Measurements from ENCODE around the gene PJA1. TPM values are rescaled to one million over a fixed set of nuclear protein-coding genes. Genes with fewer than 3 reads are reported as not detected.

PJA1 gene
- total RNA-seq, 6 experiments from 2014 or later: 3.9 to 10.4 (median 6.7) TPM

- Histone ChIP-seq H3K4me3 (no peak overlapping the region), H3K27ac (no peak overlapping the region), H3K4me1 (no peaks in the 10 kb centered on the region), H3K9me3 (no peaks in the 10 kb centered on the region), H3K27me3 (peaks cover 0 to 5% of the 10 kb centered on the region in 2 donors), H3K36me3 (no peaks in the 10 kb centered on the region)
- intact Hi-C loops (cut with DNase I): no loop called here
- WGBS (ENCODE audit: insufficient coverage, low coverage, low lambda C conversion rate, missing lambda C conversion rate): 80% methylated on average over 7 of the region's 10 CpGs
- DNase-seq: no peak
- TF ChIP-seq POLR2A (IDR thresholded peaks at IDR 0.05): no peak
- no peak for TF ChIP-seq CTCF (IDR thresholded peaks at IDR 0.05)
- no peak for ATAC-seq
These were observed 25.7 kb downstream of the PJA1 start for GRCh38 chrX:69139516-69139915.

- peaks cover 0 to 5% of the 10 kb centered on the region in 2 donors for H3K27me3 ChIP-seq
- intact Hi-C loops (cut with DNase I): no loop called here
- no peak for ATAC-seq
- no peaks in the 10 kb centered on the region for H3K4me1 ChIP-seq
- 38% methylated on average over 3 of the region's 3 CpGs for WGBS (ENCODE audit: insufficient coverage, low coverage, low lambda C conversion rate, missing lambda C conversion rate)
- no peaks in the 10 kb centered on the region for H3K36me3 ChIP-seq
- no peaks in the 10 kb centered on the region for H3K9me3 ChIP-seq
- TF ChIP-seq CTCF (IDR thresholded peaks at IDR 0.05) (no peak), POLR2A (IDR thresholded peaks at IDR 0.05) (no peak)
- no peak for DNase-seq
- H3K27ac ChIP-seq: no peak overlapping the region
- H3K4me3 ChIP-seq: no peak overlapping the region
These were observed 26.7 kb downstream of the PJA1 start for GRCh38 chrX:69138512-69138911.

GRCh38 chrX:69138118-69138390 lies 27.2 kb downstream of the PJA1 start:
- Histone ChIP-seq H3K4me1 (no peaks in the 10 kb centered on the region), H3K4me3 (no peak overlapping the region), H3K36me3 (no peaks in the 10 kb centered on the region), H3K9me3 (no peaks in the 10 kb centered on the region), H3K27me3 (peaks cover 0 to 5% of the 10 kb centered on the region in 2 donors), H3K27ac (no peak overlapping the region)
- WGBS (ENCODE audit: insufficient coverage, low coverage, low lambda C conversion rate, missing lambda C conversion rate): 29% methylated on average over 1 of the region's 2 CpGs
- no peak for TF ChIP-seq CTCF (IDR thresholded peaks at IDR 0.05)
- TF ChIP-seq POLR2A (IDR thresholded peaks at IDR 0.05): no peak
- intact Hi-C loops (cut with DNase I): no loop called here
- DNase-seq: no peak
- no peak for ATAC-seq

GRCh38 chrX:69137371-69138117 lies 27.7 kb downstream of the PJA1 start:
- DNase-seq: no peak
- TF ChIP-seq POLR2A (IDR thresholded peaks at IDR 0.05): no peak
- TF ChIP-seq CTCF (IDR thresholded peaks at IDR 0.05): no peak
- H3K4me1 ChIP-seq: no peaks in the 10 kb centered on the region
- H3K36me3 ChIP-seq: no peaks in the 10 kb centered on the region
- 39% methylated on average over 6 of the region's 11 CpGs for WGBS (ENCODE audit: insufficient coverage, low coverage, low lambda C conversion rate, missing lambda C conversion rate)
- no peak overlapping the region for H3K4me3 ChIP-seq
- no peaks in the 10 kb centered on the region for H3K9me3 ChIP-seq
- peak overlapping the region in 1 of 3 donors; percentile 21 for H3K27ac ChIP-seq
- H3K27me3 ChIP-seq: peaks cover 0 to 5% of the 10 kb centered on the region in 2 donors
- intact Hi-C loops (cut with DNase I): no loop called here
- no peak for ATAC-seq

Data from right lobe of liver (tissue), 6 donors.